Activated CD4-positive, alpha-beta T cell treated with anti-CD3 and anti-CD28 coated beads, Interleukin-2, amount 50 U/mL, for 4 hours (primary cell): ENCODE measurements around the gene VKORC1.

ENCODE experiments used
- DNase-seq, 2 experiments: peaks; one replicate each; pipeline ENCODE4 v3.0.0-alpha.2; 2020

Gene VKORC1

GRCh38 chr16:31061126-31061812, 33.3 kb downstream of the VKORC1 start:
- DNase-seq: no peak

DNA sequence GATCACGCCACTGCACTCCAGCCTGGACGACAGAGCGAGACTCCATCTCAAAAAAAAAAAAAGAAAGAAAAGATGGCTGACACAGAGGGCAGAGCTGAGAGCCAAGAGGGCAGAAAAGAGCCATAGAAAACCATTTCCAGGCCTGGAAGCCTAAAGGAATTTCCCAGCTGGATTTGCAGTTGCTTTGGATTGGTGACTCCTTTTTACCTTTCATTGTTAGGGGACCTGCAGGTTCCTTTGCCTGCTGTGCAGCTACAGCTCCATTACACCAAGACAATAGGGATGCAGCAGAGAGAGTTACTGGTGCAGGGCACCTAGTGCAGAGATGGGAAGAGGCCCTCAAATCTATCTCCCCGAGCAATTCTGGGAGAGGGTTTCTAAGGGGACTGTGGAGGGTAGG, 39.0 kb downstream of the VKORC1 start:
- no peak for DNase-seq

DNA sequence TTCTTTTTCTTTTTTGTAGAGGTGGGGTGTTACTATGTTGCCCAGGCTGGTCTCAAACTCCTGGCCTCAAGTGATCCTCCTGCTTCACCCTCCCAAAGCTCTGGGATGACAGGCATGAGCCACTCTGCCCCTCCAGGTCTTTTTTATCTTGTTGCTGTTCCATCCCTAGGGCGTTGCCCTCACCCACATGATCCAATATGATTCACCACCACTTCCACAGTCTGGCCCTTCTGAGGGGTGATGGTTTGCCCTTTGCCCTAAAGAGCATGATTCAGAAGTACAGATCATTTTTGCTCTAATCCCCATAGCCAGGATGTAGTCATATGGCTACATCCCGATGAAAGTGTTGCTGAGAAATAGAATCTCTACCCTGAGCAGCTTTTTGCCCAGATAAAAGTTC, 42.5 kb downstream of the VKORC1 start:
- DNase-seq: no peak

DNA sequence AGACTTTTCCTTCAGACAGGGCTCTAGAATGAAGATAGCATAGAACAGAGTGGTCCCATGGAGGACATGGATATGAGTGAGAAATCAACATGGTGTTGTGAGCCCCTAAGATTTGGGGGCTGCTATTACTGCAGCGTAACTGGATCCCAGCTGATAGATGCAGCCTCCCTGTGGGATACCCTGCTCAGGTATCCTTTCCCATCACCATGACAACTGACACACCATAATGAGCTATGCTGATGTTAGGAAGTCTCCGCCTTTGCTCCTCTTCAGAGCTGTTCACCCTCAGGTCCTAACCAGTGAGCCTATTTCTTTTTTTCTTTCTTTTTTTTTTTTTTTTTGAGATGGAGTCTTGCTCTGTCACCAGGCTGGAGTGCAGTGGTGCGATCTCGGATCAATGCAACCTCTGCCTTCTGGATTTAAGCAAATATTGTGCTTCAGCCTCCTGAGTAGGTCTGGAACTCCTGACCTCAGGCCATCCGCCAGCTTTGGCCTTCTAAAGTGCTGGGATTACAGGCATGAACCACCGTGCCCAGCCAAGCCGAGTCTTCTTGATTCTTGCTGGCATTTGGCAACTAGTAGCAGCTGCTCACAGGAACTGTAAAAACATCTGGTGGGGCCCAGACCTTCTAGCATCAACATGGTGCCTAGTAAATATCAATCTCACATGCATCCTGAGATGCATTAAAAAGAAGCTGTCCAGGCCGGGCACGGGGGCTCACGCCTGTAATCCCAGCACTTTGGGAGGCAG, 44.1 kb downstream of the VKORC1 start:
- DNase-seq: no peak

- no peak for DNase-seq
These were observed 50.6 kb downstream of the VKORC1 start for GRCh38 chr16:31043898-31044481.

GRCh38 chr16:31043352-31043751, 51.2 kb downstream of the VKORC1 start:
- DNase-seq: no peak

GRCh38 chr16:31042866-31043265, 51.7 kb downstream of the VKORC1 start:
- no peak for DNase-seq
